Brain pericyte (primary cell): ENCODE measurements around the gene CLEC2D.
"Not testable (repeated sequence)": the region's sequence is repeated elsewhere in the genome, so short reads cannot be mapped to it uniquely, and the experiment has no call there.

Experiments
- DNase-seq: peaks from one replicate; pipeline ENCODE4 v3.0.0-alpha.2; 2012; ENCODE audit warnings: low read depth, low spot score

Gene CLEC2D

DNA sequence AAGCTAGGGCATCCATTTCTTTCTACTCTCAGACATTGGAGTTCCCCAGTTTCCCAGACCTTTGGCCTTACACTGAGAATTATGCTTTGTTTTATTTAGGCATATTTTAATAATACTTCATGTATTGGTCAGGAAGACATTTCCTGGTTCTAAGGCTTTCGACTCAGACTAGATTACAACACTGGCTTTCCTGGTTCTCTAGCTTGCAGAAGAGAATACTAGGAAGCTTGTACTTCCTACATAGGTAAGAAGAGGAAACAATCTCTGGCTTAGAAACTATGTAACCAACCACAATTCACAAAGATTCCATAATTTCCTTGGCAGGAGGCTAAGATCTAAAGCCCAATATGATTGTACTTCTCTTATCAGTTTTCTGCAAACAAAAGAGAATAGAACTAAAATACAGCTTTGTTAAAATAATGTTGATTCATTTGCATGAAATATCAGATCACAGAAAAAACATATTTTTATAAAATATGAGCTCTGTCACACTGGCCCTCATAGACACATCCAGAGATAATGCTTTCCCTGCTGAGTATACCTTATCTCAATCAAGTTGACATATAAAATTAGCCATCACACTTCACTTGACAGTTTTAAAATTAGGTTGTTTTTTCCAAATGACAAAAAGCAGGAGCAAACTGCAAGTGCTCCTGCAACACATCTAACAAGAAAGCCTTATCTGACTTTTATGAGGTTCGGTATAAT, 30.5 kb downstream of the CLEC2D start:
- DNase-seq: no peak

DNA sequence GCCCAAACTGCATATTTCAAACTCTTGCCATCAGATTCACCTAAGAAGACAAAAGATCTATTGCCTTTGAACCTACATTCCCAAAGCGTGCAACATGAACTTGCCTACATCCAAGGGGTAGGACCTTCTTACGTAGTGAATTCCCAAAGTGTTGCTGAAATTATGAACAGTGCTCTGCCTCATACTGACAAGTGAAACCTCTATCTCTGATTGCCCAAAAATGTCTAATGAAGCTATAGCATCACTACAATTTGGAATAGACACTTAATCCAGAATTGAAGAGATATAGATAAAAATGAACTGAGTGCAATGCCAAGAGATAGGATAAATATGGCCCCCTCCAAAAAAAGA, 31.1 kb downstream of the CLEC2D start:
- DNase-seq: no peak

DNA sequence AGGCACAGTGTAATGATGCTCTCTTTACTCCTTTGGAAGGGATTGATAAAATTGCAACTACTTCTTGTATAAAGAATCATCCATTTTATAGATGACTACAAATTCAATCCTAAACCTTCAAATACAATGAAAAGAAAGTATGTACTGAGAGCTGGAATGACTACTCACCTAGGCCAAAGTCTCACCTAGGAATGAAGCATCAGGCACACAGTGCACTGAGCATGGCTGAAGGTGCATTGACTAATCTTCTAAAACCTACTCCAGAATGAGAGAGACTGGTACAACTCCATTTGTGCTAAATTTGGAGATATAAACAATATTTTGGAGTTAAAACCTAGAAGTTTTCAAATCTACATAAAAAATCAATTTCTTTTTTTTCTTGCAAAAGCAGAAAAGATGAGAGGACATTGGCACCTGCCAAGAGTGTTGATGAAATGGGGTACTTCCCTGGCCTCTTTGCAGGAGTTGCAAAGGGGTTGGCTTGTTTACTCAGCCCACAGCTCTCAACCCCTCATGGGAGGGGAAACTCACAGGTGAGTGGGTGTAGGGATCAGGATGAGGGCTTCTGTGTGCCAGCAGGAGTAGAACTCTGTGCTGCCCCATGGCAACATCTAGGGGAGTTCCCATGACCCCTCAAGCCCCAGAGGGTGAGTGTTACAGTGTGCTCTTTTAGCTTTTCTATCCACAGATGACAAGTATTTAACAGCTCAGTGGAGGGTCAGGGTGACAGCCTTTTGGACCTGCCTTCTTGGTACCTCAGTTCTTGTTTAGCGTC, 32.1 kb downstream of the CLEC2D start:
- no peak for DNase-seq

DNA sequence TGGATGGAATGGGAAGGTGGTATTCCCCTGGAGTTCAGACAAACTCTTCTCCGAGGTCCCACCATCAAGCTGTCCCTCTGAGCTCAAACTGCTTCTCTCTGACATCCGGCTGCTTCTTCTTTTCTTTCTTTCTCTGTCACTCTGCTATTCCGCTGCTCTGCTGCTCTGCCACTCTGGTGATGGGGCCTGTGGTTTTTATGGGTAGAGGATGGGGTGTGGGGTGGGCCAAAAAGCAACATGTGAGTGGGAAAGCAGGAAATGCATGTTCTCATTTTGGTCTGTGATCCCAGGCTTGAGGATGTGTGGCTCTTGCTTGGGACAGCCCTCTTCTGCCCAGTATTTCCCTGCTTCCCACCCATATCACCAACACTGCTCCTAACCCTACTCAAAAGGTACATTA, 32.7 kb downstream of the CLEC2D start:
- DNase-seq: no peak

DNA sequence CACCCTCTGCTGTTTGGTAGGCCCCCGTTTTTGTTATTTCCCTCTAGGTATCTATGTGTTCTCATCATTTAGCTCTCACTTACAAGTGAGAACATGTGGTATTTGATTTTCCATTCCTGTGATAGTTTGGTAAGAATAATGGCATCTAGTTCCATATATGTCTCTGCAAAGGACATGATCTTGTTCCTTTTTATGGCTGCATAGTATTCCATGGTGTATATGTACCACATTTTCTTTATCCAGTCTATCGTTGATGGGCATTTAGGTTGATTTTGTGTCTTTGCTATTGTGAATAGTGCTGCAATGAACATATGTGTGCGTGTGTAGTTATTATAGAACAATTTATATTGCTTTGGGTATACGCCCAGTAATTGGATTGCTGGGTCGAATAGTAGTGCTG, 35.0 kb downstream of the CLEC2D start:
- DNase-seq: not testable (repeated sequence)

DNA sequence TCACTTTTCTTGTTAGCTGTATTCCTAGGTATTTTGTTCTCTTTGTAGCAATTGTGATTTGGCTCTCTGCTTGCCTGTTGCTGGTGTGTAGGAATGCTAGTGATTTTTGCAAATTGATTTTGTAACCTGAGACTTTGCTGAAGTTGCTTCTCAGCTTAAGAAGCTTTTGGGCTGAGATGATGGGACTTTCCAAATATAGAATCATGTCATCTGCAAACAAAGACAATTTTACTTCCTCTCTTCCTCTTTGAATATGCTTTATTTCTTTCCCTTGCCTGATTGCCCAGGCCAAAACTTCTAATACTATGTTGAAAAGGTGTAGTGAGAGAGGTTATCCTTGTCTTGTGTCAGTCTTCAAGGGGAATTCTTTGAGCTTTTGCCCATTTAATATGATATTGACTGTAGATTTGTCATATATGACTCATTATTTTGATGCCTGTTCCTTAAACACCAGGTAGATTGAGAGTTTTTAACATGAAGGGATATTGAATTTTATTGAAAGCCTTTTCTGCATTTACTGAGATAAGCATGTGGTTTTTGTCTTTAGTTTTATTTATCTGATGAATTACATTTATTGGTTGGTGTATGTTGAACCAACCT, 36.7 kb downstream of the CLEC2D start:
- no peak for DNase-seq

DNA sequence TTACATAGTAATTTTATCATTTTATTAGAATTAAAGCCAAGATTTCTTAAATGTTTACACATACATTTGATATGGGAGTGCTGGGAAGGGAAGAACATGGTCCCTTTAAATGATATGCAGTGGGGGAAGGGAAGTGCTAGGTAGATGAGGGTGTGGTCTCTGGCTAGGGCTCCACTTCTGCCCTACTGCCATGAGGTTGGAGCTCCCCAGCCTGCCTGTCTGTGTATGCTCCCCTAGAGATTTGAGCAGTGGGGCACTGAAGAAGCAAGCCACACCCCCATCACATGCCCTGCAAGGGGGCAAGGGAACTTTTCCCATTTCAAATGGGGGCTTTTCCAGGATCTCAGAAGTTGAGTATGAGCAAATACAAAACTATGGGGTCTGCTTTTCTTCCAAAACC, 37.8 kb downstream of the CLEC2D start:
- DNase-seq: no peak

DNA sequence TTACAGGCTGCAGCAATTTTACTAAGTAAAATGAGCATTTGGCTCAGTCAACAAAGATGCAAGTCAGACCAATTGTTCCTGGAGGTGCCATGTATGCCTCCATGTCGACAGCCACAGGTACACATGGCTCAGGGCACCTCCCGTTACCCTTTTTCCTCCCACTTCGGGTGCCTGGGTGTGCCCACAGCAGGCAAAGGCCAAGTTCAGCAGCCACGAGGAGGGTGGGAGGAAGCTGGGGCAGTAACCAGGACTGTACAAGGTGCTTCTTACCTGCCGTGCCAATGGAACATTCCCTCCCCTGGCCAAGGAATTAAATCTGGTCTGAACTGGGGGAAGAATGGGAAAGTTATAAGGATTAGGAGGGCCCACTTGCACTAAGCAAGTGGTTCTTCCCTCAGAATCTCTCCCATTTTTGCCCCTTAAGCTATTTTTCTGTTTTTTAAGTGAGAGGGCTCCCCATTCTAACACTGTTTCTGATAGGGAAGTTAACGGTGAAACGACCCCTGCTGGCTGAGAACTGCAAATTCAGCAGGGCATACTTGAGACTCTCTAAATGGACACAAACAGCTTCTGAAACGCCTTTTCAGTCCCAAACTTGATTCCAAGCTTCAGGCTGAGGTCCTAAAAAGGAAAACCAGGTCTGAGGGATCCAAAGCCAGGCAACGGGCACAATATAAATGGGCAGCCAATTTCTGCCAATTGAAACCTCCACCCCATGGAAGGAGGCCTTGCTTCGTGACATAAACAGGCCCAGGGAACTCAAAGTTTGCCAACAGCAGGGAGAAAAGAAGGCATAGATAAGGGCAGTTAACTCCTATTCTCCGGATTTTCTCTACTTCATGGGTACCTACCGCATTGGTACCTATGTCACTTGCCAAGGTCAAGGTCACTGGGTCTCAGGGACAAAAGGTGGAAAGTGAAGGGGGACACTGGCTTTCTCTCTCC, 38.6 kb downstream of the CLEC2D start:
- DNase-seq: no peak

DNA sequence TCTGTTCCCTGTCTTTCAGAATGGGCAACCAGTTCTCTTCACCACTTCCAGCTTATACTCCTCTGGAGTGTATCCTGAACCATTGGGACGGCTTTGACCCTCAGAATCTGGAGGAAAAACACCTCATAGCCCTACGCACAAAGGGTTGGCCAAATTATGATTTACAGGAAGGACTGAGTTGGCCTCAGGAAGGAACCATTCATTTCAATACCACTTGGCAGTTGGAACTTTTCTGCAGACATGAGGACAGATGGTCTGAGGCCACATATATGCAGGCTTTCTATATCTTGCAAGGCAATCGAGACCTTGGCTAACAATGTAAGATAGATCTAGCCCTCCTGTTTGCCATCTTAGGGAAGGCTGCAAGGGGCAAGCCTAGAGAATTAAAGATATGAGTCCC, 39.3 kb downstream of the CLEC2D start:
- no peak for DNase-seq

DNA sequence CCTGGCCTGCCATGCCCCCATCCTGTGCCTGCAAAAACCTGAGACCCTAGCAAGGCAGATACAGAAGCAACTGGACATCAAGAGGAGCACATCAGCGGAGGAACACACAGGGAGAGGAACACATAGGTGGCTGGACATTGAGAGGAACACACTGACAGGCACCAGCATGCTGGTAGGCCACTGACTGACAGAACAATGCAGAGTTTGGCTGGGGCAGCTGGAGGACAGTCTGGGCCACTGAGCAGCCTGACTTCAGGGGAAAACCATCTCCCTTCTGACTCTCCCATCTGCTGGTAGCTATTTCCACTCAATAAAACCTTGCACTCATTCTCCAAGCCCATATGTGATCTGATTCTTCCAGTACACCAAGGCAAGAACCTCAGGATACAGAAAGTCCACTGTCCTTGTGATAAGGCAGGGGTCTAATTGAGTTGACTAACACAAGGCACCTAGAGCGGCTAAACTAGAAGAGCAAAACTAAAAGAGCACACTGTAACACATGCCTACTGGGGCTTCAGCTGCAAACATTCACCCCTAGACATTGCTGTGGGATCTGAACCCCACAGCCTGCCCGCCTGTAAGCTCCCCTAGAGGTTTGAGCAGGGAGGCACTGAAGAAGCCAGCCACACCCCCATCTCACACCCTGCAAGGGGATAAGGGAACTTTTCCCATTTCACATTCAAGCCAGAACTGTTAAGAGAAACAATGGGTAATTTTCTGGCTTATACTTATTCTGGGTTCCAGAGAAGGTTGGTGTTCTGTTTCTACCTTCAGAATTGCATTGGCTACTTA, 41.3 kb downstream of the CLEC2D start:
- DNase-seq: no peak

DNA sequence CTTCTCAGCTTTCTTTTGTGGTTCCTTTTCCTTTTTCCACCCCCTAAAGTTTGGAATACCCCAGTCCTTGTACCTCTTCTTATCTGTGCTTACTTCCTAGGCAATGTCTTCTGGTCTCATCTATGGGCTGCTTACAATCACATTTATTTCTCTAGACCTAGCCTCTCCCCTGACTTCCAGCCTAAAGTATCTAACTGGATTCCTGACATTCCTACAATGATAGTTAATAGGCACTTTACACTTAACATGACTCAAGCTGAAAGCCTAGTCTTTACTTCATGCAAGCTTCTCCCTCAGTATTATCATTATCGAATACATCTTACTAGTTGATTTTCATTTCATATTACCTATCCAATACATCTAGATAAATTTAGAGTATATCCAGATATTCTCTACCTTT, 42.2 kb downstream of the CLEC2D start:
- DNase-seq: no peak

DNA sequence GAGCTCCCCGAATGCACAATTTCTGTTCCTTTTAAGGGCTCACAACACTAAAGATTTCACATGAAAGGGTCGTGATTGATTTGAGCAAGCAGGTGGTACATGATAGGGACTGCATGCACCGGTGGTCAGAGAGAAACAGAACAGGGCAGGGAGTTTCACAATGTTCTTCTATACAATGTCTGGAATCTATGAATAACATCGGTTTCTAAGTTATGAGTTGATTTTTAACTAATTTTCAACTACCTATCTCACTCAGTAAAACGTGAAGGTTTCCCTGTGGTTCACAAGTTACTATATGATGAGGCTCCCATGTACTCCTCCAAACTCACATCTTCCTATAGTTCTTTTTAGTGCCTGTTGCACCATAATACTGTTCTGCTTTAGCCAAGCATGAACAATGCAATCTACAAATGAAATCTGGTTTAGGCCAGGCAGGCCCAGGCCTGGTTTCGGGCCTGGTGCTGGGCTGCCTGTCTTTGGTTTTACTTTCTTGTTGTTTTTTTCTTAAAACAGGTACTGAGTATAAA, 43.6 kb downstream of the CLEC2D start:
- not testable (repeated sequence) for DNase-seq

DNA sequence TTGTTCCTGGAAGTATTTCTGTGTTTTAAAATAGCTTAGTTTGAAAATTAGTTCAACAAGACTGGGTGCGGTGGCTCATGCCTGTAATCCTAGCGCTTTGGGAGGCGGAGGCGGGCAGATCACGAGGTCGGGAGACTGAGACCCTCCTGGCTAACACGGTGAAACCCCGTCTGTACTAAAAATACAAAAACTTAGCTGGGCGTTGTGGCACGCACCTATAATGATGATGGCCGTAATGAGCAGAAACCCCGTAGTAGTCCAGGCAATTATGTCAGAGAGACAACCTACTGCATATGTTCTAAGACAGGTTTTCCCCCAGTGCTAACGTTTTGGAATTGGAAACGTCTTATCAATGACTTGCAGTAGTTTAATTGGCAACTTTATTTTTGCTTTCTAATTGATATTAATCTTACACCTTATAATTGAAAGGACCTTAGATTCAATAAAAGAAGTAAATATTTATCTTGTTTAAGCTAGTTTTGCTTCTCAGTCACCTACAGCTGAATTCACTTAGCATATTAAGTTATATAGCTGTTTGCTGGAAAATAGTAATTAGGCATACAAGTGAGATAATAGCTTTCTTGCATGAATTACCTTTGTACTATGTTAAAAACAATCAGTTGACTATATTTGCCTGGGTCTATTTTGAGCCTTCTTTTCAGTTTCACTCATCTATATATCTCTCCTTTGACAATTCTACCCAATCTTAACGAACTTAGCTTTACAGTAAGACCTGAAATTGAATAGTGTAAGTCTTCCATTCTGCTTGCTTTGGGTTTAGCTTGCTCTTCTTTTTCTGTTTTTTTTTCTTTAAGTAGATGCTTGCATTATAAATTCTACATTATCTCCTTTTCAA, 47.8 kb downstream of the CLEC2D start:
- DNase-seq: no peak

DNA sequence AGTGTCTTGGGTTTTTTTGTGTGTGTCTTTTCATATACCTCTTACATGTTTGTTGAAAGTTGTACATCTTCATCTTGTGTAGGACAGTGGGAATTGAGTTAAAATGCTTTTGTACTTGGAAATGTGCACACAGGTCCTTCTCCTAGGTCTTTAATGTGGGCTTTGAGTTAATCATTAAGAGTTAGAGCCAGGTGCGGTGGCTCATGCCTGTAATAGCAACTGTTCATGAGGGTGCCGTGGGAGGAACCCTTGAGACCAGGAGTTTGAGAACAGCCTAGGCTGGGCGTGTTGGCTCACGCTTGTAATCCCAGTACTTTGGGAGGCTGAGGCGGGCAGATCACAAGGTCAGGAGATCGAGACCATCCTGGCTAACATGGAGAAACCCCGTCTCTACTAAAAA, 49.5 kb downstream of the CLEC2D start:
- no peak for DNase-seq

DNA sequence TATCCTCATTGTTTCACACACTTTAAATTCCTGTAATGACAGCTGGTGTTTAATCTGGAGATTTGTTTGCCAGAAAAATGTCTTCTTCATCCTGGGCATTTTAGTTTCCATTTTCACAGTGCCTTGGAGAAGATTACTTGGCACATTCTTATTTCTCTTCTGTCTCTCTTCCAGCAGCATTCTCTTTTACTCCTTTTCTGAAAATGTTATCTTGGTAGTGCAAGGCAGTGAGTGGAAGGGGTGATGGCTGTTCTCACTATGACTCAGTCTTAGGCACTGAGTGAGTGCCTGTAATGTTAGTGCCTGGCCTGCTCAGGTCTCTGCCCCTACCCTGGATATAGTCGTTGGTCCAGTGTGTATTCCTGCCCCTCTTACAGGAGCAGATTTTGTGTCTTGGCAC, 50.3 kb downstream of the CLEC2D start:
- DNase-seq: no peak

DNA sequence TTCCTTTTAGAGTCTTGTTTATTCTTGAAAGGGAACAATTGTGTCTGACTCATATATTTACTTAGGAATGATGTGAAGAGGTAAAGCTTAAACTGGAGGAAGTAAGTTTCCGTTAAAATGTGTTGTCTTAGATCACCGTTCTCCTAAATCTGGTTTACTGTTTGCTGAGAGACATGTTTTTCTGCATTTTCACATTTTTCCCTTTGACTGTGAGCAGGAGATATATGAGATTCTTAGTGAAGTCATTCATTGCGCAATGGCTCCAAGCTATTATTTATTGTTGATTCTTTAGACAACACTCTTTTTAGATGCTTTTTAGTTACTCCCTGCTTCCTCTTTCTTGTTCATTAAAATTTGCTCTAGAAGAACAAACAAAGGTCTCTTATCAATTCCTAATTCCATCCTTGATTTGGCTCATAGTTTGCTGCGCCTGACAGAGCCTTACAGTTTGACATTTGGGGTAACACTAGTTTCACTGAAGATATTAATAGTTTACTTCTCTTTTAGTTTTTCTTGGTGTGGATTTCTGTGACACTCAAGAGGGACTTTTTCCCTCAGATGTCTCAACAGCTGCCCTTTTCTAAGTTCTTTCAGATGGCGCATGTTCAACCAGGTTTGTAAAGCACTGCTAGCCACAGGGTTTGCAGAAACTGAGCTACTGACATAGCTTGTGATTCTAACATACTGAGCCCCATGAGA, 52.0 kb downstream of the CLEC2D start:
- no peak for DNase-seq

DNA sequence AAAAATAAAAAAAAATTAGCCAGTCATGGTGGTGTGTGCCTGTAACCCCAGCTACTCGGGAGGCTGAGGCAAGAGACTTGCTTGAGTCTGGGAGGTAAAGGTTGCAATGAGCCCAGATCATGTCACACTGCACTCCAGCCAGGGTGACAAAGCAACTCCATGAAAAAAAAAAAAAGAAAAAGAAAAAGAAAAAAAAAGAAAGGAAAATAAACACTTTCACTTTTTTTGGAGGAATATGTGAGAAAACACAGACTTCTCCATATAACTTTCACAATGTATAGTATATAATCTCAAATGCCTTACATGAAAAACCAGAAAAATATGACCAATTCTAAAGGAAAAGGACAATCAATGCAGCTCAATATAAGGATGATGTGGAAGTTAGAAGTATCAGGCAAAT, 54.5 kb downstream of the CLEC2D start:
- DNase-seq: no peak

DNA sequence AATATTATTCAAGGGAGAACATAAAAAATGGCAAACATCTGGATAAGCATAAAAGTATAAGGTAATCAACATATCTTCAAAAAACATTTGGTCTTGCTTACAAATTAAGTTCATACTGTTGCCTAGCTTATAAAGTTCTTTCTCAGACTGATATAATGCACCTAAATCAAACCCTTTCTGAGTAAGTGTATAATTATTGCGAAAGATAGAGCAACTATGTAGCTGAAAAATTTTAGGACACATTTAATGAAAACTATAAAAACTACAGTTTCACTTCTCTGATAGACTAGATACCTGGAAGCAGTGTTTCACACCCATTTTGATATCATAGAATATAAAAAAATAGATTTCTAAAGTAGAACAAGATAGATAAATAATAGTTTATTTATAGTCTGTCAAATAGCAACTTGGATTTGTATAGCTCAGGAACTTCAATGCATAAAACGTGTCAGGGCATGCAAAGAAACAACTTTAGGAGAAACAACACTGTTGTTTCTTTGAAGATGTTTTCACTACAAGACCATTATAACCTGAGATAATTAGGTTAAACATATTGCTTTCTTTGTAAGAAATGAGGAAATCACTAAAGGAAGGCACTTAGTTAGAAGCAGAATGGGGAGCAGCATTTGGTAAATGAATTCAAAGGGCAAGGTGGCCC, 55.8 kb downstream of the CLEC2D start:
- no peak for DNase-seq

DNA sequence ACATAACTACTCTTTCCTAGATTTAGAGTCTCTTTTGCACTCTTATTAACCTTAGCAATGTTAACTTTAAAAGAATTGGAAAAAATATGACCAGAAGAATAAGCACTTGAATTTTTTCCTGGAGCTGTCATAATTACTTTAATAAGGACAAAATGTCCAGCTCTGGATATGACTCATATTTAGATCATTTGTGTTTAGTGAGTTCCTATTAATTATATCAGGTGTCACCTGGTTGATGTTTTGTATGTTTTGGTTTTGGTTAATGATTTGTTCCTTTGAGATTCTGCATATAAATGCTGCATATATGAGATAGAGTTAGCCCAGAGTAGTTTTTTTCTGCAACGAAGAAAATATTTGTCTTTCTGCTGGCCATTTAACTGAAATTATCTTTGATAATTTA, 58.3 kb downstream of the CLEC2D start:
- no peak for DNase-seq
